Hepatocyte (in vitro differentiated cells): ENCODE data around the gene GINS1. TPM values are rescaled to one million over a fixed set of nuclear protein-coding genes. Genes with fewer than 3 reads are reported as not detected.

Source experiments
- DNase-seq: peaks from one replicate; pipeline ENCODE4 v3.0.0-alpha.2; 2016; ENCODE audit warnings: low spot score
- H2AFZ ChIP-seq: fragments of 200-600 bp; sonication (generic); 2 replicates; pipeline ENCODE4 v1.6.0; 2016; ENCODE audit warnings: antibody characterized with exemption, mild to moderate bottlenecking
- H3K27ac ChIP-seq: fragments of 200-600 bp; sonication (generic); 2 replicates; pipeline ENCODE4 v1.5.1; 2016; ENCODE audit warnings: mild to moderate bottlenecking
- H3K27me3 ChIP-seq: fragments of 200-600 bp; sonication (generic); 2 replicates; pipeline ENCODE4 v1.6.1; 2016
- H3K36me3 ChIP-seq: fragments of 200-600 bp; sonication (generic); replicated peaks from 2 replicates; pipeline ENCODE4 v1.5.1; 2016; ENCODE audit warnings: low read depth; ENCODE audit not compliant: insufficient read depth
- H3K4me1 ChIP-seq: fragments of 200-600 bp; sonication (generic); 2 replicates; pipeline ENCODE4 v1.5.1; 2016; ENCODE audit warnings: mild to moderate bottlenecking, moderate library complexity; ENCODE audit not compliant: insufficient read depth
- H3K4me2 ChIP-seq: fragments of 200-600 bp; sonication (generic); 2 replicates; pipeline ENCODE4 v1.6.0; 2016
- H3K4me3 ChIP-seq: fragments of 200-600 bp; sonication (generic); 2 replicates; pipeline ENCODE4 v1.5.1; 2016; ENCODE audit warnings: mild to moderate bottlenecking
- H3K79me2 ChIP-seq: fragments of 200-600 bp; sonication (generic); 2 replicates; pipeline ENCODE4 v1.6.0; 2017; ENCODE audit warnings: mild to moderate bottlenecking
- H3K9me2 ChIP-seq: fragments of 200-600 bp; sonication (generic); replicated peaks from 2 replicates; pipeline ENCODE4 v1.6.0; 2017; ENCODE audit warnings: mild to moderate bottlenecking; ENCODE audit not compliant: insufficient read depth
- H3K9me3 ChIP-seq: fragments of 200-600 bp; sonication (generic); 2 replicates; pipeline ENCODE4 v1.5.1; 2016; ENCODE audit warnings: low read depth, mild to moderate bottlenecking
- H4K20me1 ChIP-seq: fragments of 200-600 bp; sonication (generic); 2 replicates; pipeline ENCODE4 v1.6.0; 2016; ENCODE audit warnings: mild to moderate bottlenecking; ENCODE audit not compliant: insufficient read depth, poor library complexity, severe bottlenecking
- EZH2 ChIP-seq: fragments of 200-600 bp; sonication (generic); IDR thresholded peaks from 2 replicates; pipeline ENCODE4 v1.6.1; 2016; ENCODE audit warnings: antibody characterized with exemption, mild to moderate bottlenecking, borderline replicate concordance
- EZH2phosphoT487 ChIP-seq: fragments of 200-600 bp; sonication (generic); IDR thresholded peaks from one replicate; pipeline ENCODE4 v1.6.1; 2018; ENCODE audit warnings: antibody characterized with exemption, mild to moderate bottlenecking, low read depth, moderate library complexity; ENCODE audit not compliant: unreplicated experiment, severe bottlenecking
- WGBS: methylation state at CpG from one replicate; pipeline ENCODE4 v1.1.6; 2016; ENCODE audit warnings: low lambda C conversion rate; ENCODE audit errors: missing lambda C conversion rate; 5-methylcytosine and 5-hydroxymethylcytosine counted together
- polyA plus RNA-seq: library from polyadenylated mRNA; unstranded; fragments of >200 nt; fragmentation: Nextera tagmentation; extraction: Ambion mirVana; gene quantifications from 2 replicates; pipeline ENCODE4 v1.2.1, GENCODE V29; 2016
- total RNA-seq: library from RNA; depleted of rRNA; stranded (reverse); fragments of >200 nt; gene quantifications from 2 replicates; pipeline ENCODE4 v1.2.3, GENCODE V29; 2014
- TF ChIP-seq, protein P1 (sequence below): fragments of 200-600 bp; sonication (generic); IDR thresholded peaks from 2 replicates; pipeline ENCODE4 v1.5.1; 2016; ENCODE audit warnings: antibody characterized with exemption, mild to moderate bottlenecking; ENCODE audit not compliant: poor library complexity

Gene GINS1
- total and polyA plus RNA-seq, 2 experiments from 2014 or later: 6.5 to 7.6 TPM

DNA sequence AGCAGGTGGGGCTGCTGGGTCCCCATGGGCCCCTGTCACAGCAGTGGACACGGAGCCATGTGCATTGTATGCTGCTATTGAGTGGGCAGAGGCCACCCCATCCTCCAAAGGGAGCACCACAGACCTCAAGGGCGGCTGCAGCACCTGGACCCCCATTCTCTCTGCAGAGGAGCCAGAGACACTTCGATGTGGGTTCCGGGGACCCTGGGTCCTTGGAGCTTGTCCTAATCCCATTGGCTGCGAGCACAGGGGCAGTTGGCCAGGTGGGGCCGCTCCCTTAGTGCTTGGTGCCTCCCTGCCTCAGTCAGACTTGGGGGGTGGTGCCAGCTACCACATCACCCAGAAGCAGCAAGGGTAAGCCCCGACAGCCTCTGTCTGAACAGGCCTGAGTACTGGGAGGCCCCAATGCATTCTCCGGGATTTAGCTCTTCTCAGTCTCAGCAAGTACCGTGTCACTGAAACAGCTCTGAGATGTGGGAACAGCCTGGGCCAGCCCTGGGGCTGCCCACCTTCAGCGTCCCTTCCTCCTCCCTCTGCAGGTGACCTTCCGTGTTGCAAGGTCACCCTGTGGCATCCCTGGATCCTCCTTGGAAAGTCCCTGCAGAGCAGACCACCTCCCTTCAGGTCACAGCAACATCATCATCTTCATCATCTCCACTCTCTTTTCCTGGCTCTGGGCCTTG lies 73.9 kb downstream of the GINS1 start:
- H2AFZ ChIP-seq: no peak overlapping the region
- no peaks in the 10 kb centered on the region for H3K9me2 ChIP-seq
- H3K4me3 ChIP-seq: no peak overlapping the region
- TF ChIP-seq EZH2phosphoT487 (no peak), EZH2 (no peak)
- TF ChIP-seq, protein P1, sequence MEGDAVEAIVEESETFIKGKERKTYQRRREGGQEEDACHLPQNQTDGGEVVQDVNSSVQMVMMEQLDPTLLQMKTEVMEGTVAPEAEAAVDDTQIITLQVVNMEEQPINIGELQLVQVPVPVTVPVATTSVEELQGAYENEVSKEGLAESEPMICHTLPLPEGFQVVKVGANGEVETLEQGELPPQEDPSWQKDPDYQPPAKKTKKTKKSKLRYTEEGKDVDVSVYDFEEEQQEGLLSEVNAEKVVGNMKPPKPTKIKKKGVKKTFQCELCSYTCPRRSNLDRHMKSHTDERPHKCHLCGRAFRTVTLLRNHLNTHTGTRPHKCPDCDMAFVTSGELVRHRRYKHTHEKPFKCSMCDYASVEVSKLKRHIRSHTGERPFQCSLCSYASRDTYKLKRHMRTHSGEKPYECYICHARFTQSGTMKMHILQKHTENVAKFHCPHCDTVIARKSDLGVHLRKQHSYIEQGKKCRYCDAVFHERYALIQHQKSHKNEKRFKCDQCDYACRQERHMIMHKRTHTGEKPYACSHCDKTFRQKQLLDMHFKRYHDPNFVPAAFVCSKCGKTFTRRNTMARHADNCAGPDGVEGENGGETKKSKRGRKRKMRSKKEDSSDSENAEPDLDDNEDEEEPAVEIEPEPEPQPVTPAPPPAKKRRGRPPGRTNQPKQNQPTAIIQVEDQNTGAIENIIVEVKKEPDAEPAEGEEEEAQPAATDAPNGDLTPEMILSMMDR: no peak
- H4K20me1 ChIP-seq: no peaks in the 10 kb centered on the region
- no peak overlapping the region for H3K27ac ChIP-seq
- no peak for DNase-seq
- H3K79me2 ChIP-seq: no peaks in the 10 kb centered on the region
- H3K9me3 ChIP-seq: no peaks in the 10 kb centered on the region
- WGBS: 98% methylated on average over 11 of the region's 11 CpGs
- no peaks in the 10 kb centered on the region for H3K36me3 ChIP-seq
- H3K4me1 ChIP-seq: no peaks in the 10 kb centered on the region
- no peak overlapping the region for H3K4me2 ChIP-seq
- H3K27me3 ChIP-seq: no peaks in the 10 kb centered on the region

DNA sequence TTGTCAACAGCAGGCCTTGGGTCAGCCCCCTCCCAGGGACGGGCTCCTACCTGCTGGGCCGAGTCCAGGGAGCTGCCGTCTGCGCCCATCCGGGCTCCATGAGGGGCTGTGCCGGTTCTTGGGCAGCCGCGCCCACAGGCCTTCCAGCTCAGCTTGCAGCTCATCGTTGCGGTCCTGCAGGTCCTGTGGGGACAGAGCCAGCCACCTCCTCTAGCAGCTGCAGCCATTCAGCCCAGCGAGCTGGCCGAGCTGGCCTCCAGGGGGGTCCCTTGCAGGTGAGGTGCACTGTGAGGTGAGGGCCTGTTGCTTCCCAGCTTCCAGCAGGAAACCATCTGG lies 74.4 kb downstream of the GINS1 start:
- Histone ChIP-seq H4K20me1 (no peaks in the 10 kb centered on the region), H3K79me2 (no peaks in the 10 kb centered on the region), H3K4me3 (no peak overlapping the region), H3K4me2 (no peak overlapping the region), H3K9me3 (no peaks in the 10 kb centered on the region), H3K36me3 (no peaks in the 10 kb centered on the region), H3K4me1 (no peaks in the 10 kb centered on the region), H3K9me2 (no peaks in the 10 kb centered on the region), H2AFZ (no peak overlapping the region), H3K27ac (no peak overlapping the region), H3K27me3 (no peaks in the 10 kb centered on the region)
- TF ChIP-seq EZH2phosphoT487: no peak
- no peak for TF ChIP-seq EZH2
- TF ChIP-seq, protein P1: no peak
- WGBS: 96% methylated on average over 12 of the region's 12 CpGs
- DNase-seq: no peak

DNA sequence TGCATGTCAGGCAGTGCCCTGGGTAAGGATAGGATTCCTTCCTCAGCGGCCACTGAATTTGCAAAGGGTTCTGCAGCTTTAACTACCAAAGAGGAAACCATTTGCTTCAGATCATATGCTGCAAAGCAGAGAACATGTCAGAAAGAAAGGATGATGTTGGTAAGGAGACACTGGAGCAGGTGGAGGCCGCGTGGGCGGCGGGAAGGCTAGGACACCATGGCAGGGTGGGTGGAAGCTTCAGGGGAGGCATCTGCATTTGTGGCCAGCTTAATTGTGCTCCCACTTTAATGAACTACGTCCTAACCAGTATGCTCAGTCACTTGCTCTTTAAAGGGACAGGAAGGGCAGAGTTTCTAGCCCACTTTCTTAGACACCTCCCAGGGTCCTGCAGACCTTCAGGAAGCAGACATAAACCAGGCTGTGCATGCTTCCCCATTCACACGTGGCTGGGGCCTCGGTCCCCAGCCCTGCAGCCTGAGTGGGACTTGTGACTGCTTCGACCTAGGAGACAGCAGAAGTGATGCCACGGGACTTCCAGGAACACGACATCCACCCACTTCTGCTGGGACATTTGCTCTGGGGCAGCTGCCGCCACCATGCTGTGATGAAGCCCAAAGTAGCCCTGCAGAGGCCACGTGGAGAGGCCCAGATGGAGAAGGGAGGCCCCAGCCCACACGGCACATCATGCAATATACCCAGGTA lies 76.1 kb downstream of the GINS1 start:
- Histone ChIP-seq H3K36me3 (no peaks in the 10 kb centered on the region), H3K27ac (no peak overlapping the region), H3K4me1 (no peaks in the 10 kb centered on the region), H3K4me2 (no peak overlapping the region), H3K27me3 (no peaks in the 10 kb centered on the region), H2AFZ (no peak overlapping the region), H4K20me1 (no peaks in the 10 kb centered on the region), H3K79me2 (no peaks in the 10 kb centered on the region), H3K4me3 (no peak overlapping the region), H3K9me2 (no peaks in the 10 kb centered on the region), H3K9me3 (no peaks in the 10 kb centered on the region)
- TF ChIP-seq EZH2 (no peak), EZH2phosphoT487 (no peak)
- TF ChIP-seq, protein P1: no peak
- DNase-seq: no peak
- 96% methylated on average over 14 of the region's 14 CpGs for WGBS
